Measurements from ENCODE around the gene SH3PXD2B. TPM values are rescaled to one million over a fixed set of nuclear protein-coding genes. Genes with fewer than 3 reads are reported as not detected.

SH3PXD2B gene
- total RNA-seq, 1 experiment from 2014 or later = 12.9 TPM

DNA sequence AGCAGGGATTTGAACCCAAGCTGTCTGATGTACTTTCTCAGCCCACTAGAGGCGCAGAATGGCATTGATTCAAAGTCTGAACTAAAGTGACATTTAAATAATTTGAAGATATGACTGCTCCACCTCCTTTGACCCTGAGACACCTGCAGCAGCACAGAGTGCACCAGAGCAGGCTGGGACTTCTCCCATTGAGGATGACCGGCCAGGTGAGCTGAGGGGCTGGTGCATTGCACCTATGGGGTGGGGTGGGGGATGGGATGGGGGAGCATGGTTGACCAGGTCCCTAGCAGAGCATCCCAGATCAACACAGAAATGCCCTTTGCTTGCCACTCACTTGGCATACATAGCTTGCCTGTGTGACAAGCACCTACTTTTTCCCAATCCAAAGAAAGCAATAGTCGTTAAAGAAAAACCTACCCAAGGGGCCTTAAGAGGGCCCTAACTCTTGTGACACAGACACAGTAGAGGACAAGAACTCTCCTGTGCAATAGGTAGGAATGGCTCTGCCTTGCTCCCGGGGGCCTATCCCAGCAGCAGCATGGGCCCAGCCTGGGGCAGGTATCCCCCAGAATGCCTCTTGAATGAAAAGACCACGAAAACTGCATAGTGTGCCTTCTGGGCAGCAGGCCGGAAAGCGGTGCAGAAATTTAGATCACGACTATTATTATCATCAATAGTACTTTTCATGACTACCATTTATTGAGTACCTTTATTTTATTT, 6.5 kb downstream of the SH3PXD2B start:
- H3K4me3 ChIP-seq (ENCODE audit: low read depth, low read length) = no peak overlapping the region
- no peak overlapping the region for H3K4me3 Mint-ChIP-seq (ENCODE audit: unreplicated experiment)
- ChIA-PET CTCF (interaction anchor here (0.7 kb wide), 1 partner anchor 204 kb away, joined by 4 read pairs; no protein-coding TSS in a partner anchor), POLR2A (no interaction called here)
- H3K9me3 ChIP-seq = no peaks in the 10 kb centered on the region
- DNase-seq = no peak
- no peaks in the 10 kb centered on the region for H3K36me3 ChIP-seq (ENCODE audit: control insufficient read depth, insufficient read depth, low read length)
- H3K27ac Mint-ChIP-seq (ENCODE audit: unreplicated experiment) = no peak overlapping the region
- TF ChIP-seq, protein P1, sequence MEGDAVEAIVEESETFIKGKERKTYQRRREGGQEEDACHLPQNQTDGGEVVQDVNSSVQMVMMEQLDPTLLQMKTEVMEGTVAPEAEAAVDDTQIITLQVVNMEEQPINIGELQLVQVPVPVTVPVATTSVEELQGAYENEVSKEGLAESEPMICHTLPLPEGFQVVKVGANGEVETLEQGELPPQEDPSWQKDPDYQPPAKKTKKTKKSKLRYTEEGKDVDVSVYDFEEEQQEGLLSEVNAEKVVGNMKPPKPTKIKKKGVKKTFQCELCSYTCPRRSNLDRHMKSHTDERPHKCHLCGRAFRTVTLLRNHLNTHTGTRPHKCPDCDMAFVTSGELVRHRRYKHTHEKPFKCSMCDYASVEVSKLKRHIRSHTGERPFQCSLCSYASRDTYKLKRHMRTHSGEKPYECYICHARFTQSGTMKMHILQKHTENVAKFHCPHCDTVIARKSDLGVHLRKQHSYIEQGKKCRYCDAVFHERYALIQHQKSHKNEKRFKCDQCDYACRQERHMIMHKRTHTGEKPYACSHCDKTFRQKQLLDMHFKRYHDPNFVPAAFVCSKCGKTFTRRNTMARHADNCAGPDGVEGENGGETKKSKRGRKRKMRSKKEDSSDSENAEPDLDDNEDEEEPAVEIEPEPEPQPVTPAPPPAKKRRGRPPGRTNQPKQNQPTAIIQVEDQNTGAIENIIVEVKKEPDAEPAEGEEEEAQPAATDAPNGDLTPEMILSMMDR (IDR thresholded peaks at IDR 0.05; ENCODE audit: insufficient read depth in 1 of 2, low read depth in 1 of 2, low read length in 1 of 2, severe bottlenecking in 1 of 2, unreplicated experiment in 1 of 2) = no peak
- intact Hi-C loops (cut with micrococcal nuclease; ENCODE audit: unreplicated experiment) = no loop called here
- BruUV-seq (replicated peaks) = no TSS peak
- H3K4me1 ChIP-seq = no peaks in the 10 kb centered on the region
- H3K27me3 ChIP-seq (replicated peaks; ENCODE audit: control insufficient read depth, insufficient read depth, low read length) = no peaks in the 10 kb centered on the region
- no peaks in the 10 kb centered on the region for H3K9me3 Mint-ChIP-seq (ENCODE audit: unreplicated experiment)
- H3K4me1 Mint-ChIP-seq (ENCODE audit: low read depth, unreplicated experiment) = peaks cover 20% of the 10 kb centered on the region
- H3K27me3 Mint-ChIP-seq (ENCODE audit: insufficient read depth, unreplicated experiment) = no peaks in the 10 kb centered on the region
- H3K36me3 Mint-ChIP-seq (ENCODE audit: insufficient read depth, unreplicated experiment) = no peaks in the 10 kb centered on the region

DNA sequence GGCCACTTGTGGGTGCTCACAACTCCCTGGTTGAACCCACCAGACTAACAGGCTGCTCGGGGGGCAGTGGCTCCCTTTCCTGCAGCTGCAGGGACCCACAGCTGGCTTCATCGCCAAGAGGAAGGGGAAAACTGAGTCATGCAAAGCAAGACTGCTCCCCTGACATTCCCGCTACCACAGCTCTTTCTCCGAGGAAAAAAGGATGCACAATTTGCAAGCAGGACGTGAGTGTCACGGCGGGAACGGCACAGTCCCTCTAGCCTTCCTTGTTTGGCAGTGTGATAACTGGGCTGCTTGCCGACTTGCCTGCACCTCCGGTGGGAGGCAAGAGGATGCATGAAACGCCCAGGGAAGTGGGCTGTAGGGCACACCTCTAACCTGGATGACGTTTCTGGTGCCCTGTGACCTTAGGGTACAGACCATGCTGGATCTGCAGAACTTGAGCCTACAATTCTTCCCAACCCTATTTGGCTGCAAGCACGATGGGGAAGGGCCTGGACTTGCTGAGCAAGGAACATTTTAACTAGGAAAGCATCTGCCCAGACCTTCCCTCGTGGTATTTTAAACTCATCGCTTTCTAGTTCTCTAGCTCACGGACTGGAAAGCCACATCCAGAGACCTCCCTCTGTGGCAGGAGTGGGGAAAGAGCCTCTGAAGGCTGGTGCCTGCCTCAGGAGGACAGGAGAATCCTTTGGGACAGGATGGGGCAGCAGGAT, 7.8 kb downstream of the SH3PXD2B start:
- Mint-ChIP-seq H3K36me3 (ENCODE audit: insufficient read depth, unreplicated experiment) (no peaks in the 10 kb centered on the region), H3K4me3 (ENCODE audit: unreplicated experiment) (no peak overlapping the region), H3K27ac (ENCODE audit: unreplicated experiment) (no peak overlapping the region), H3K9me3 (ENCODE audit: unreplicated experiment) (no peaks in the 10 kb centered on the region), H3K27me3 (ENCODE audit: insufficient read depth, unreplicated experiment) (no peaks in the 10 kb centered on the region), H3K4me1 (ENCODE audit: low read depth, unreplicated experiment) (peaks cover 15% of the 10 kb centered on the region)
- intact Hi-C loops (cut with micrococcal nuclease; ENCODE audit: unreplicated experiment) = no loop called here
- BruUV-seq (replicated peaks) = no TSS peak
- Histone ChIP-seq H3K4me3 (ENCODE audit: low read depth, low read length) (no peak overlapping the region), H3K27me3 (replicated peaks; ENCODE audit: control insufficient read depth, insufficient read depth, low read length) (no peaks in the 10 kb centered on the region), H3K36me3 (ENCODE audit: control insufficient read depth, insufficient read depth, low read length) (no peaks in the 10 kb centered on the region), H3K4me1 (no peaks in the 10 kb centered on the region), H3K9me3 (no peaks in the 10 kb centered on the region)
- POLR2A ChIA-PET = no interaction called here
- TF ChIP-seq, protein P1 (IDR thresholded peaks at IDR 0.05; ENCODE audit: insufficient read depth in 1 of 2, low read depth in 1 of 2, low read length in 1 of 2, severe bottlenecking in 1 of 2, unreplicated experiment in 1 of 2) = no peak
- DNase-seq = no peak
- CTCF ChIA-PET = no interaction called here

DNA sequence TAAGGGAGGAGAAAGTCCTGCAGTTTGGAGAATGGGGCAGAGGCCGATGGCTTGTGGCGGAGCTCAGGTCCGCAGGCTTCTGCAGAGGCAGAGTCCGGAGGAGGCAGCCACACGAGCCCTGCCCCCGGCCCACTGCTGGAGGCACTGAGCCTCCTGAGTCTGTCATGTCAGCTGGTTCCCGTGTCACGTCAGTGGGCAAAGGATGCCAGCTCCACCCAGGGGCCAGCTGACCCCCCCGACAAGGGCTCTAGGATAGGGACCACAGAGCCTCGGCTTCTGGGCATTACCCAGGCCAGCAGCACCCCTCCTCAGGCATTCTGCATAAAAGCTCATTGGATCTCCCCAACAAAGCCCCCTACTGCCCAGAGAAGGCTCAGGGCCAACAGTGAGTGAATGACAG, 8.5 kb downstream of the SH3PXD2B start:
- no peak for DNase-seq
- intact Hi-C loops (cut with micrococcal nuclease; ENCODE audit: unreplicated experiment) = no loop called here
- Histone ChIP-seq H3K4me3 (ENCODE audit: low read depth, low read length) (no peak overlapping the region), H3K27me3 (replicated peaks; ENCODE audit: control insufficient read depth, insufficient read depth, low read length) (no peaks in the 10 kb centered on the region), H3K4me1 (no peaks in the 10 kb centered on the region), H3K36me3 (ENCODE audit: control insufficient read depth, insufficient read depth, low read length) (no peaks in the 10 kb centered on the region), H3K9me3 (no peaks in the 10 kb centered on the region)
- ChIA-PET CTCF (no interaction called here), POLR2A (no interaction called here)
- Mint-ChIP-seq H3K27ac (ENCODE audit: unreplicated experiment) (no peak overlapping the region), H3K4me1 (ENCODE audit: low read depth, unreplicated experiment) (peaks cover 9% of the 10 kb centered on the region), H3K9me3 (ENCODE audit: unreplicated experiment) (no peaks in the 10 kb centered on the region), H3K27me3 (ENCODE audit: insufficient read depth, unreplicated experiment) (no peaks in the 10 kb centered on the region), H3K4me3 (ENCODE audit: unreplicated experiment) (no peak overlapping the region), H3K36me3 (ENCODE audit: insufficient read depth, unreplicated experiment) (no peaks in the 10 kb centered on the region)
- TF ChIP-seq, protein P1 (IDR thresholded peaks at IDR 0.05; ENCODE audit: insufficient read depth in 1 of 2, low read depth in 1 of 2, low read length in 1 of 2, severe bottlenecking in 1 of 2, unreplicated experiment in 1 of 2) = no peak
- BruUV-seq (replicated peaks) = no TSS peak
